ENCODE measurements around the gene MLLT10.

Gene MLLT10

DNA sequence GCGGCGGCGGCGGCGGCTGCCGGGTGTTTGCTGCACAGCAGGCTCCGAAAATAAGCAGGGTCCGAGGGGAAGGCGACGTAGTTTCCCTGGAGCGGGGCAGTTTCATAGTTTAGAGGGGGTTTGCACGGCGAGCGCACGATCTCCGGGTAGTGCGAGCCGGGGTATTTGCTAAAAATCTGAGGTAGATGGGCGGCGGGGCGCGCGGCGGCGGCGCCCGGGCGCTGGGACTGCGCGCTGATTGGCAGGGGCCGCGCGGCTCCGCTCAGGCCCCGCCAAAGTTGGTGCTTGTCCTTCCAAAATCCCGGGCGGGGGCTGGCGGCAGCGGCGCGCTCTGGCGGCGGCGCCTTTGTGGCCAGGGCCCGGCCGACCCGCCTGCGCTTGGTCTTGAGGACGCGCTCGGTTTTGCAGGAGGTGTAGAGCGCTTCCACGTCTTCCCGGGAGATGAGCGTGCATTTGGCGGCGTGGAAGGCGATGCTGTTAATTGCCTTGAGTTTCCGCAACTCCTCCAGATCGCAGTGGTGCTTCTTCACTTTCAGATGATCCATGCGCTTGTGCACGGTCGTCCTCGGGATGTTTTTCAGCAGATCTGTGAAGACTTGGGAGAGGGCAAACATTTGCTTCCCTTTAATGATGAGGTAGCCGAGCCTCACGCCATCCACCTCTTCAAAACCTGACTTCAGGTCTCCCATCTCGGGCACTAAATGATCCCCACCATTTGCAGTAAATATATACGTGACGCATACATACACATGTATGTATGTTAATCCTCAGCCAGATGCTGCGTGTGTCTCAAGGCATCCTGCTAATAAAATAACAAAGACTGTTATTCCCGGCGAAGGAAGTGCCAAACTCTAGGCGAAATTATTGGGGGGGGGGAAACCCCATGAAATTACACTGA, 16.6 kb upstream of the MLLT10 start:
- H3K4me1 ChIP-seq (ENCODE audit: control insufficient read depth, insufficient read depth, low read length) = peaks cover 2% of the 10 kb centered on the region
- H3K36me3 ChIP-seq (ENCODE audit: control insufficient read depth, insufficient read depth, low read length) = no peaks in the 10 kb centered on the region
- H3K27me3 ChIP-seq (ENCODE audit: control insufficient read depth, insufficient read depth, low read length) = peaks cover 5% of the 10 kb centered on the region; the same call in 1 of the 2 replicates
- no peak overlapping the region for H3K27ac ChIP-seq (ENCODE audit: low read length)
- WGBS (ENCODE audit: insufficient coverage, insufficient read length) = no CpG with 5 or more reads among the region's 73 CpGs
- DNase-seq (ENCODE audit: low read depth, low spot score) = no peak
- no peaks in the 10 kb centered on the region for H3K9me3 ChIP-seq (ENCODE audit: control insufficient read depth, insufficient read depth, low read length)
- H3K4me3 ChIP-seq (ENCODE audit: low read length) = peak overlapping the region; percentile 57; the same call in 1 of the 2 replicates

DNA sequence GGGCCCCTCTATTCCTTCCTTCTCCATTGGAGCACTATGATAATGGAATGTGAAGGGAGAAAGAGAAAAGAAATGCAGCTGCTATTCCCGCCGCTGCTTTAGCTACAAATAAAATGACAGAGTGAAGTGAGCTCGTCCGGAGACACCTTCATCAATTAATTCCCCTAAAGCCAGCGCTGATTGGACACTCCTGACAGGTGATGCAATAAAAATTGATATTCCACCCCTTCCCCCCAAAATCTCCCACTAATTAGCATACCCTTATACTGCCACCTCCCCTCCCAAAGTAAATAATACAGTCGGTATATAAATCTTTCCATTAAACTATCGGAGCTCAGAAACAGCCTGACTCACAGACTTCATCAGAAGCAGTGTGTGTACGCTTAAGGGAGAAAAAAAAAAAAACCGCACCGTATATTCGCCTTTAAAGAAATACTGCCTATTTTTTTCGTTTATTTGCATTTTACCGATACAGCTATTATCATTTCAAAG, 15.8 kb upstream of the MLLT10 start:
- H3K27ac ChIP-seq (ENCODE audit: low read length) = no peak overlapping the region
- WGBS (ENCODE audit: insufficient coverage, insufficient read length) = no CpG with 5 or more reads among the region's 13 CpGs
- no peaks in the 10 kb centered on the region for H3K36me3 ChIP-seq (ENCODE audit: control insufficient read depth, insufficient read depth, low read length)
- peaks cover 4% of the 10 kb centered on the region for H3K4me1 ChIP-seq (ENCODE audit: control insufficient read depth, insufficient read depth, low read length)
- DNase-seq (ENCODE audit: low read depth, low spot score) = no peak
- no peaks in the 10 kb centered on the region for H3K9me3 ChIP-seq (ENCODE audit: control insufficient read depth, insufficient read depth, low read length)
- no peak overlapping the region; the same call in 1 of the 2 replicates for H3K4me3 ChIP-seq (ENCODE audit: low read length)
- peaks cover 5% of the 10 kb centered on the region; the same call in 1 of the 2 replicates for H3K27me3 ChIP-seq (ENCODE audit: control insufficient read depth, insufficient read depth, low read length)

DNA sequence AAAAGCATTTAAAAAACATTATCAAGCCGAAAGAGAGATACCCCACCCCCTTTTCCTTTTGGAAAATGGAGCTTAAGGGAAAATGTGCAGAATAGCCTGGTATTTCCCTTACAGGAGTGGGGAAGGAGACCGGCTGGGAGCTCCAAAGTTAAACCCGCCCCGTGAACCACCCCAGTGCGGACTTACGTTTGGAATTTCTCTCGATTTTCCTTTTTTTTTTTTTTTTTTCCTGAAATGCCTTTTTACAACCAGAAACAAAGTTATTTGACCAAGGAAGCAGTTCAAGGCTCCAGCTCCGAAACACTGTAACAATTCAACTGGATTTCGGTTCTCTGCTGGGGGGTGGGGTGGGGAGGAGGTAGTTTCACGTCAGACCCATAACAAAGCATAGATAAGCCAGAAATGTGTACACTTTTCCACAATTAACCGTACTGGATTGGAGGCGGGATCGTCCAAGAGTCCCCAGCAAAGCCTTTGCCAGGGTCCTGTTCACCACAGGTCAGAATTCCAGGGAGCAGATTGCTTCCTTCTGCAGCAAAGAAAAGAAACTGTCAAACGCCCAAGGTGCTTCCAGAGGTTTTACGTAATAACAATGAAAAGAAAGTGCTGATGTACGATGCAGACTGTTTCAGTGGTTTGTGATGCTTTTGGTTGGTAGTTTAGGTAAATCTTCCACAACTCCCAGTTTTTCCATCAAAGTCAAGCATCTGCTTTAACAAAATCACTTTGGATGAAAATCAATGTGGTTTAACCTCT, 15.2 kb upstream of the MLLT10 start:
- Histone ChIP-seq H3K36me3 (ENCODE audit: control insufficient read depth, insufficient read depth, low read length) (no peaks in the 10 kb centered on the region), H3K27me3 (ENCODE audit: control insufficient read depth, insufficient read depth, low read length) (peaks cover 5% of the 10 kb centered on the region; the same call in 1 of the 2 replicates), H3K4me1 (ENCODE audit: control insufficient read depth, insufficient read depth, low read length) (peaks cover 4% of the 10 kb centered on the region), H3K9me3 (ENCODE audit: control insufficient read depth, insufficient read depth, low read length) (no peaks in the 10 kb centered on the region), H3K4me3 (ENCODE audit: low read length) (no peak overlapping the region; the same call in 1 of the 2 replicates), H3K27ac (ENCODE audit: low read length) (no peak overlapping the region)
- no CpG with 5 or more reads among the region's 16 CpGs for WGBS (ENCODE audit: insufficient coverage, insufficient read length)
- no peak for DNase-seq (ENCODE audit: low read depth, low spot score)

DNA sequence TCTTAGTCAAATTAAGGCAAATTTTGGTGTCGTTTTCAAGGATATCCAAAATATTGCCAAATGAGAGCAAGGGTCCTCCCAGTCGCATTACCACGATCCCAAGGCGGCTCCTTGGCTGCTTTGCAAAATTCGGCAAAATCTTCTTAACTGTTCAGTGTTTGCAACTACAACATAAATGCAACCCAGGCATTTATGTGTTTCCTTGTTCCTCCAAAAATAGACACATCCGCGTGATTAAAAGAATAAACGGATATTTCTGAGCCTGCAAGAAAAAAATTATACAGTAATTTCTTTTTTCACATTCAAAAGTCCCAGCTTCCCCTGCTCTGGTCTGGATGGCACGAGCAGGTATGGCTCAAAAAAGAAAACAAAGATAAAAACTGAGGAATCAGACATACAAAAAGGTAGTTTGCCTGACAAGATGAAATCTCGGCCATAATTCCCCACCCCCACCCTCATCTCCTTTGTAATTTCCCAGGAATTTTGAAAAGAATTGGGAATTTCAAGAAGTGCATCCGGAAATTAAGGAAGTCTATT, 14.6 kb upstream of the MLLT10 start:
- H3K36me3 ChIP-seq (ENCODE audit: control insufficient read depth, insufficient read depth, low read length) = no peaks in the 10 kb centered on the region
- DNase-seq (ENCODE audit: low read depth, low spot score) = no peak
- H3K4me3 ChIP-seq (ENCODE audit: low read length) = no peak overlapping the region; the same call in 1 of the 2 replicates
- H3K27ac ChIP-seq (ENCODE audit: low read length) = no peak overlapping the region
- whole genome bisulfite sequencing (ENCODE audit: insufficient coverage, insufficient read length) = no CpG with 5 or more reads among the region's 11 CpGs
- no peaks in the 10 kb centered on the region for H3K9me3 ChIP-seq (ENCODE audit: control insufficient read depth, insufficient read depth, low read length)
- H3K4me1 ChIP-seq (ENCODE audit: control insufficient read depth, insufficient read depth, low read length) = peaks cover 4% of the 10 kb centered on the region
- peaks cover 5% of the 10 kb centered on the region; the same call in 1 of the 2 replicates for H3K27me3 ChIP-seq (ENCODE audit: control insufficient read depth, insufficient read depth, low read length)

DNA sequence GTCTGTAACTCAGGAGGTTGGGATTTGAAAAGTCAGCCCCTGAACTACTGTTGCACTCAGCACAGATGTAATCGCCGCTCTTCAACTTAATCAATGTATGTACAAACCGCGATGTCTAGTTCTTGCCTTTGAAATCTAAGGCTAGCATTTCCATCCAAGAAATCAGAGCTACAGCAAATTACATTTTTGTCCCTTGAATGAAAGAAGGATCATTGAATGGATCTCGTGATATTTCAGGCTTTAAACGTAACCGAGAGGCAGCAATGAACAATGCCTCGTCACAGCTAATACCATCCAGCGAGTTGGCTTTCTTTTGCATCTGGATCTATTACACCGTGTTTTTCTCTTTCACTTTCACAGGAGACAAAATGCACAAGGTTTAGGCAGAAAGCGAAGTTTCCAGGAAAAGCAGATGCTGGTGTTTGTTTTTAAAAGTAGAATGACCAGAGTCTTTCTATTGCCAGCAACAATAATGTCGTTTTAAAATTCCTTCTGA, 14.0 kb upstream of the MLLT10 start:
- H3K4me1 ChIP-seq (ENCODE audit: control insufficient read depth, insufficient read depth, low read length) = peaks cover 4% of the 10 kb centered on the region
- no peaks in the 10 kb centered on the region for H3K9me3 ChIP-seq (ENCODE audit: control insufficient read depth, insufficient read depth, low read length)
- H3K36me3 ChIP-seq (ENCODE audit: control insufficient read depth, insufficient read depth, low read length) = no peaks in the 10 kb centered on the region
- no CpG with 5 or more reads among the region's 12 CpGs for WGBS (ENCODE audit: insufficient coverage, insufficient read length)
- H3K27me3 ChIP-seq (ENCODE audit: control insufficient read depth, insufficient read depth, low read length) = peaks cover 4% of the 10 kb centered on the region; the same call in 1 of the 2 replicates
- DNase-seq (ENCODE audit: low read depth, low spot score) = no peak
- H3K4me3 ChIP-seq (ENCODE audit: low read length) = peak overlapping the region; percentile 3; the same call in 1 of the 2 replicates
- H3K27ac ChIP-seq (ENCODE audit: low read length) = no peak overlapping the region

DNA sequence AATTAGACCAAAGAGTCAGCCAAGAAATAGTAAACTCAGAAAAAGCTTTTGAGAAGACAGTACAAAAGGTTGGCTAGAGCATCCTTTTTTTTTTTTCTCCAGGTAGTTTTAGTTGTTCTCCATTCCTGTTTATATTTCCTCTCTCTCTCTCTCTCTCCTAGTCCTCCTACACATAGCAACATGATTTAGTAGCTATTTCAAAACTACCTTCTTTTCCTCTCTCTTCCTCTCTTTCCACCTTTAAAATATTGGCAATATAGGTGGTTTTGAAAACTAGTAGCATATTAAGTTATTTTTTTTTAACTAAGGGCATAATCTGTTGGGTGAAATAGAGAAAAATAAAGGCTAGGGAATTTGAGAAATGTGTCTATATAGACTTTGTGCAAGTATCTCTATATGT, 13.5 kb upstream of the MLLT10 start:
- Histone ChIP-seq H3K27me3 (ENCODE audit: control insufficient read depth, insufficient read depth, low read length) (no peaks in the 10 kb centered on the region; the same call in 1 of the 2 replicates), H3K9me3 (ENCODE audit: control insufficient read depth, insufficient read depth, low read length) (no peaks in the 10 kb centered on the region), H3K36me3 (ENCODE audit: control insufficient read depth, insufficient read depth, low read length) (no peaks in the 10 kb centered on the region), H3K4me3 (ENCODE audit: low read length) (no peak overlapping the region), H3K4me1 (ENCODE audit: control insufficient read depth, insufficient read depth, low read length) (peaks cover 4% of the 10 kb centered on the region), H3K27ac (ENCODE audit: low read length) (no peak overlapping the region)
- no peak for DNase-seq (ENCODE audit: low read depth, low spot score)

DNA sequence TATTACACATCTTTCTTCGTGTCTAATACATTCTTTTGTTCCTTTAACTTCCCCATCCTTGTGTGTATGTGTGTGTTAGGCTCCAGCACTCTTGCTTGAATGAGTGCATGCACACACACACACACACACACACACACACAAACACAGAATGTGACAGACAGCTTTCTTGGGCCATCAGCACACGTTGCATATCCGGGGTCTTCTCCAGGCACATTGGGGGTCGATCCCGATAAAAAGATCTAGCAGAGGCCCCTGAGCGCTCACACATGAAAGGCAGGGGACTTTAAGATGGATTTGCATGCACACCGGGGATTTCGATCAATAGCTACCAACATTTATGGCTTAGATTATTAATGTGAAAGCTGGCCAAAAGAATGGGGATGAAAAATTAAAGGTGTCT, 13.1 kb upstream of the MLLT10 start:
- no peak overlapping the region for H3K27ac ChIP-seq (ENCODE audit: low read length)
- H3K36me3 ChIP-seq (ENCODE audit: control insufficient read depth, insufficient read depth, low read length) = no peaks in the 10 kb centered on the region
- 100% methylated on average over 1 of the region's 8 CpGs for WGBS (ENCODE audit: insufficient coverage, insufficient read length)
- no peaks in the 10 kb centered on the region for H3K9me3 ChIP-seq (ENCODE audit: control insufficient read depth, insufficient read depth, low read length)
- no peak overlapping the region for H3K4me3 ChIP-seq (ENCODE audit: low read length)
- H3K4me1 ChIP-seq (ENCODE audit: control insufficient read depth, insufficient read depth, low read length) = peaks cover 4% of the 10 kb centered on the region
- no peak for DNase-seq (ENCODE audit: low read depth, low spot score)
- H3K27me3 ChIP-seq (ENCODE audit: control insufficient read depth, insufficient read depth, low read length) = no peaks in the 10 kb centered on the region

DNA sequence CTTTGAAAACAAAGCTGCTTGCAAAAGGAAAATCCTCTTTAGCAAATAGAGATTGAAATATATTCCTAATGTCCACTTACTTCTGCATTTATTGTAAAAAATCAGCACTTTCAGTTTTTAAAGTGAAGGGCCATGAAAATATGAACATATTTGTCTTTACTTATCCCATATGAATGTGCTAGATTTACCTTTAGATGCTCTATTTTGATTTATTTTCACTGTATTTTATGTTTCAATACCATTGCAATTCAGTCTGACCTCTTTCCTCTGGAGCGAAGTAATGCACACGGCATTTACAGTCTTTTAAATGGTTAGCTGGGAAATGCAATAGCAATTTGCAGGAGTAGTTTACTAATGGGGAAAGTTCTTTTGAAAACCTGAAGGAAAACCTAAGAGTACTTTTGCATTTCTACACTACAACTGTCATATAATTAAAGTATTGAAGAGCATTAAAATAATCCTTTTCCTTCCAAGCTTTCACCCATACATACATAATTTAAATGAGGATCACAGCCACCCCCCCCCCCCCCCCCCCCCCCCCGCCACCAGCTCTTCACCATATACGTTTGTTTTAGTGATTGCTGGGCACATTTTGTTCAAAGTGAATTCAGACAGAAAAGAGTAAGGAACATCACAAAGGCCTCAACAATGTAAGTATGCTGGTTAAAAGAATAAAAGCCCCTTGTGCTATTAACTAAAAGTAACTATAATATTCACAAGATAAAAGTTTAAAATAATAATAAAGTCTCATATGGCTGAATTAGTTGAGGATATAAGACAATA, 12.1 kb upstream of the MLLT10 start:
- H3K4me3 ChIP-seq (ENCODE audit: low read length) = no peak overlapping the region
- no peaks in the 10 kb centered on the region for H3K27me3 ChIP-seq (ENCODE audit: control insufficient read depth, insufficient read depth, low read length)
- WGBS (ENCODE audit: insufficient coverage, insufficient read length) = no CpG with 5 or more reads among the region's 4 CpGs
- no peak overlapping the region for H3K27ac ChIP-seq (ENCODE audit: low read length)
- H3K4me1 ChIP-seq (ENCODE audit: control insufficient read depth, insufficient read depth, low read length) = peaks cover 4% of the 10 kb centered on the region
- DNase-seq (ENCODE audit: low read depth, low spot score) = no peak
- no peaks in the 10 kb centered on the region for H3K9me3 ChIP-seq (ENCODE audit: control insufficient read depth, insufficient read depth, low read length)
- no peaks in the 10 kb centered on the region for H3K36me3 ChIP-seq (ENCODE audit: control insufficient read depth, insufficient read depth, low read length)

DNA sequence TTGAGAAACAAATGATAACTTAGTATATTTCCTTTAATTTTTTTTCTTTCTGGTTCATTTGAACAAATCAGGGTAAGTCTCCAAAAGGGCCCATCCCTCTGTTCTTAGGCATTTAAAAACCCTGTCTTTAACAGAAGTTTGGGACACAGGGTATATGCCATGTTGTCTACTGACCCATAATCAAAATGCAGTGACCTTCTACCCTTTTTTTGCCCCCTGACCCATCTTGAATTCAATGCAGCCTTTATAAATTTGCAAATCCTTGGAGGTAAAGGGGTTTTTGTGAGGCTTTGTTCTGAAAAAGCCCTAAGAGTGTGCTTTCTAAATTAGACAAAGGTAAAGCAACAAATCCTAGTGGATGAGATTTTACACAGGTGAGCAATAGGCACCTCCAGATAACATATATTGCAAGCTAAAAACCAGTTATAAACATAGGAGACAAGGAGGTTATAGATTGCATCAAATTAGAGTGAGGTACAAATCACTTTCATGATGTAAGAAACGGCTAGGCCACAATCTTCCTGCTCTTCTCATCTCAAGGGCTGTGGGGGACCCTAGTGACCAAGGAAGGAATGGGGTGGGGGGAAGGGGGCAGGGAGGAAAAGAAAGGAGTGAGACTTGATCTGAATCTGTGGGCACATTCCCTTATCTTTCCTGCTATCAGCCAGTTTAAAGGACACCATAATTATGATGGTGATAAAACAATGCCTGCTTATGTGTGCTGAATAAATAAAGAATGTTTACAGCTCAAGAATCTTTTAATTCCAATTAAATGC, 11.2 kb upstream of the MLLT10 start:
- Histone ChIP-seq H3K4me1 (ENCODE audit: control insufficient read depth, insufficient read depth, low read length) (peaks cover 4% of the 10 kb centered on the region), H3K9me3 (ENCODE audit: control insufficient read depth, insufficient read depth, low read length) (no peaks in the 10 kb centered on the region), H3K36me3 (ENCODE audit: control insufficient read depth, insufficient read depth, low read length) (no peaks in the 10 kb centered on the region), H3K27ac (ENCODE audit: low read length) (no peak overlapping the region), H3K27me3 (ENCODE audit: control insufficient read depth, insufficient read depth, low read length) (no peaks in the 10 kb centered on the region), H3K4me3 (ENCODE audit: low read length) (no peak overlapping the region)
- WGBS (ENCODE audit: insufficient coverage, insufficient read length) = no CpG with 5 or more reads among the region's 1 CpG
- no peak for DNase-seq (ENCODE audit: low read depth, low spot score)

Measured in iPS DF 6.9 (cell line).